LNCaP clone FGC (cell line): ENCODE measurements around the gene AOPEP.

Experiments used
- DNase-seq: peaks from one replicate; pipeline ENCODE4 v3.0.0-alpha.2; 2011; ENCODE audit warnings: low read depth
- H3K4me3 ChIP-seq: 2 replicates; pipeline ENCODE4 v1.5.1; 2011; ENCODE audit warnings: mild to moderate bottlenecking, low read depth, low read length, control low read depth
- TF ChIP-seq, protein P1 (sequence below): IDR thresholded peaks from 2 replicates; pipeline ENCODE4 v1.5.1; 2012; ENCODE audit warnings: mild to moderate bottlenecking; ENCODE audit not compliant: control insufficient read depth, insufficient read depth; ENCODE audit errors: extremely low read depth

The AOPEP gene

DNA sequence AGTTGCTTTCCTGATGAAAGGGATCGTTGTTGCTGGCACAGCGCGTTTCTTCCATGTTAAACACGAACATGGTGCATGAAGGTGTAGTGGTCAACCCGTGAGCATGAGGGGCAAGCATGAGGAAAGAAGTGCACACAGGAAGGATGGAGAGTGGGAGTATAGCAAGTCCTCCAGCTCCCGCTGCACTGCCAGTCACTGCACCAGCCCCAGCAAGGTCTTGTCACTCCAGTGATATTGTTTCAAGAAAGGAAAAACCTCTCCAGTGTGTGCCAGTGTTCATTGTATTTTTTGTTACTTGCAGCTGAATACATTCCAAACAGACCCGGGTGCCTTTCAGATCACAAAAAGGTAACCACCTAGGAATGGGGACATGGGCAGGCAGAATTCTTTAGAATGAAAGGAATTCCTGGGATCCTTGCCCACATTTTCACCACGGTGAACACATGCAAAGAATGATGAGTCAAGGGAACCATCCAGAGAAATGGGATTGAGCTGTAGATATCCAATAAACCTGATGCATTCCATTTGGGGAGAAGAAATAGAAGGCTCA is 186.3 kb downstream of the AOPEP start:
- TF ChIP-seq, protein P1, sequence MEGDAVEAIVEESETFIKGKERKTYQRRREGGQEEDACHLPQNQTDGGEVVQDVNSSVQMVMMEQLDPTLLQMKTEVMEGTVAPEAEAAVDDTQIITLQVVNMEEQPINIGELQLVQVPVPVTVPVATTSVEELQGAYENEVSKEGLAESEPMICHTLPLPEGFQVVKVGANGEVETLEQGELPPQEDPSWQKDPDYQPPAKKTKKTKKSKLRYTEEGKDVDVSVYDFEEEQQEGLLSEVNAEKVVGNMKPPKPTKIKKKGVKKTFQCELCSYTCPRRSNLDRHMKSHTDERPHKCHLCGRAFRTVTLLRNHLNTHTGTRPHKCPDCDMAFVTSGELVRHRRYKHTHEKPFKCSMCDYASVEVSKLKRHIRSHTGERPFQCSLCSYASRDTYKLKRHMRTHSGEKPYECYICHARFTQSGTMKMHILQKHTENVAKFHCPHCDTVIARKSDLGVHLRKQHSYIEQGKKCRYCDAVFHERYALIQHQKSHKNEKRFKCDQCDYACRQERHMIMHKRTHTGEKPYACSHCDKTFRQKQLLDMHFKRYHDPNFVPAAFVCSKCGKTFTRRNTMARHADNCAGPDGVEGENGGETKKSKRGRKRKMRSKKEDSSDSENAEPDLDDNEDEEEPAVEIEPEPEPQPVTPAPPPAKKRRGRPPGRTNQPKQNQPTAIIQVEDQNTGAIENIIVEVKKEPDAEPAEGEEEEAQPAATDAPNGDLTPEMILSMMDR: no peak
- H3K4me3 ChIP-seq: no peak overlapping the region
- DNase-seq: no peak

DNA sequence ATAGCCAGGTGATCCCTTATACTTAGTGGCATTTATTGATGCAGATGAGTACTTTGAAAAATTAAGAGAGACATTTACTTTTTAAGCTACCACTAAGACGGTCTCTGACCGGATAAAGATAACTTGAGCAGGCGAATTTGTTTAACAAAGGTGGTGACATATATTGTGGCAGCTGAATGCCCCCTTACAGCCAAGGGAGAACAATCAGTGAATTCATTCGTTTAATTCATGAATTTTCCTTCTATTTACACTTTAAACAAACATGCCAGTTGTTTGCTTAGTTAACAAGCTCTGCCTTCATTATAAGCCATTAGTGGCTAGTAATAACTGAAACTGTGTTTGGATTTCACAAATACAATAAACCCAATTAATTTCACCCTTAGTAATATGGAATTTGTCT is 187.1 kb downstream of the AOPEP start:
- TF ChIP-seq, protein P1: no peak
- DNase-seq: no peak
- no peak overlapping the region for H3K4me3 ChIP-seq

DNA sequence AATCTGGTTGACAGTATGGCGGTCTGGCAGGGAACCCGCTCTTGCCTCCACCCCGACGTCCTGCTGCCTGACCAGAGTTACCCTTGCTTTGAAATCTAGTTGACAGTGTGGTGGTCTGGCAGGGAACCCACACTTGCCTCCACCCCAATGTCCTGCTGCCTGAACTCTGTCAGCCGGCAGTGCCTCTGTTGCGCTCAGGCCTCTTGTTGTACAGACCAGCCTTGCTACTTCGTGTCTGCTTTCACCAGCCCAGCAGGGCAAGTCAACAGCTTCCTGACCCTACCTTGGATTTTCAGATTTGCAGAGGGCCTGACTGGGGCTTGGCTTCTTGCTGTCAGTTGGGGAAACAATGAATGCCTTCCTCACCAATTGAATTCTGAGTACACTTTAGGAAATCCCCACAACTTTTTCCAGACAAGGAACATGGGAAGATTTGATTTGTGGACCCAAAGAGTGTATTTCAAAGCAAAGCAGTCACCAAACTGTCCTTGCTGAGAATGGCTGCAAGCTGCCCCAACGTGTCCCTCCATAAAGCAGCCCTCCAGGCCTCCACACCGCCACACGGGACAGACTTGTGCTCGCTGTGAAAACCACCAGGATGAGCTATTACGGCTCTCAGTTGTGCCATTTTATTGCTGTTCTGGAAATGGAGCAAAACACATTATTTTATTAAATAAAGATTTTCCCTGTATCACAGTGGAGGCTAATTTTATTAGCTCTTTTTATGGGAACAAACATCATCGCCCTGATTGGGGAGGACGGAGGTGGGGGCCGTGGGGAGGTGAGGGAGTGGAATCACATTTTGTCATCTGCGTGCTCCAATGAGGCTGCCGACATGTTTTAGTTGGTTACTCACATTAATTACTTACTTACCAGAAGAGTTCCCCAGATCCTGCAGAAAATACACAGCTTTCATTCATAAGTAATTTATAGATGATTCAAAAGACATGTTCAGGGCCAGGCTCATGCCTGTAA is 189.3 kb downstream of the AOPEP start:
- H3K4me3 ChIP-seq: no peak overlapping the region
- TF ChIP-seq, protein P1: no peak
- DNase-seq: no peak

DNA sequence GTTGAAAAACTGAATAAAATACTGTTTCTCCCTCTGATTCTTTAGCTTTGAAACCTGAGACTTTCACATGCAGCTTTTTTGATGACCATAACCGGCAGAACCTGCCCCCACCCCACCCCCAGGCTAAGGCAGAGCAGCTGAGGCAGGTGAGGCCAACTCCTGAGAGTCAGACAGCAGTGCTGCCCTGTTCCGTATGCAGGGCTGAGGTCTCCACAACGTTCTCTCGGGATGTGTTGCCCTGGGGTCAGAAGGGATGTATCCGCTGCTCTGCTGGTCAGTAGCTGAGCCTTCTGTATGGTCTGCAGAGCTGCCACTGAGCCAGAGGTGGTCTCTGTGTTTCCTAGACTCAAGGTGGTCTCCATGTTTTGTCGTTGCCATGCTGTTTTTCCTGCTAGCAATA is 190.5 kb downstream of the AOPEP start:
- no peak overlapping the region for H3K4me3 ChIP-seq
- peak; percentile 28 for DNase-seq
- TF ChIP-seq, protein P1: no peak

DNA sequence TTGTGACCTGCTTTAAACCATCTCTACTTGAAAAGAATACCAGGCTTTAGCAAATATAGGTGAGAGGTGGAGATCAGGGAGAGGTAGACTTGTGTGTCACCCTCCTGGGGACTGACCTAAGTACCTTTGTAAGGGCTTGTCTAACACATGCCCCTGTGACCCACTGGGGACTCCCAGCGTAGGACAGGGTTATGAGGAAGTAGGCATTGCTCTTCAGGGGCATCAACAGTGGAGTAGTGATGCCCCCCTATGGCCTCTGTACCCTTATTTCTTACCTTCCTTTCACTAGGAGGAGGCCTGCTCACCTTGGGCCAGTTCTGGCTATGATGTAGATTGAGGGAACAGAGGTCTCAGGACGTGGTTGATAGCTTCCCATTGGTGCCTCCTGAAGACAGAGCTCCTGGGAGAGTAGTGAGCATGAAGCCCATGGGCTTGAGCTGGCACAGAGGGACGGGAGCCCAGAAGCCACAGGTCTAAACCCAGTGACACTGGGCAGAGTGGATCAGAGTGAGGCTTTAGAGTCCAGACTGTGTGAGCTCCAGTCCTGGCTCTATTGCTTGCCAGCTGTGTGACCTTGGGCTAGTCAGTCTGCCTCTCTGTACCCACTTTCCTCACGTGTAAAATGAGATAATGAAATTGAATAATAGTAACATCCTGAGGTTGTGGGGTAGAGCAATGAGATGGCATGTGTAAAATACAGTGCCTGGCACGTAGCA is 191.7 kb downstream of the AOPEP start:
- DNase-seq: no peak
- H3K4me3 ChIP-seq: no peak overlapping the region
- TF ChIP-seq, protein P1: no peak

DNA sequence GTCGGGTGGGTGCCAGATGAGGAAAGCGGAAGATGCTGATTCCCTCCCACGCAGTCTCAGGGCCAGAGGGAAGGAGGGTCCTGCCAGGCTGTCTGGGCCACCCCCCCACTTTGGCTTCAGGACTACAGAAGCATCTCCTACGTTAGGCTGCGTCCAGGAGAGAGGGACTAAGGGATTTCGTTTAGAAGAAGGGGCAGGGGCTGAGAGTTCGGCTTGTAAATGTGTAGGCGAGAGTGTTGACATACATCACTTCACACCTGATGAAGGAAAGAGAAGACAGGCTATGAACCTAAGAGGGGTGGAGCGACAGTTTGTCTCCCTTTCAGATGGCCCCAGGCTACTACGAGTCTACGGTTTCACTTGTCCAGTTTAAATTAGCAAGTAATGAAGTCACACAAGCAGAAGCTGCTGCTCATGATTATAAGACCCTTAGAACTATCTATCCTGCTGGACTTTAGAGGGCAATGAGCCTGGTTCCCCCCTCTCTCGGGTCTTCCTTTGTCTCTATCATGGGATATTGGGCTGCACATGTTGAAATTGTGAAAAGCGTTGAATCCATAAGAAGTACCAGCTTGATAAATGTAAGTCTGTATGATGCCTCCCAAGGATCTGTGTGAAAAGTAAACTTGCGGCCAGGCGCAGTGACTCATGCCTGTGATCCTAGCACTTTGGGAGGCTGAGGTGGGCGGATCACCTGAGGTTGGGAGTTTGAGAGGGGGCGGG is 193.0 kb downstream of the AOPEP start:
- TF ChIP-seq, protein P1: no peak
- no peak for DNase-seq
- no peak overlapping the region for H3K4me3 ChIP-seq
